CD14-positive monocyte (primary cell): ENCODE data around the gene PTGDS. TPM values are rescaled to one million over a fixed set of nuclear protein-coding genes. Genes with fewer than 3 reads are reported as not detected.

Experiments used
- DNase-seq, 3 donors: peaks; one replicate each; pipeline ENCODE4 v3.0.0-alpha.2; 2011 to 2022
- H2AFZ ChIP-seq: 2 replicates; pipeline ENCODE4 v1.6.0; 2012; ENCODE audit warnings: mild to moderate bottlenecking, low read depth, low read length, inconsistent platforms; ENCODE audit not compliant: insufficient read depth, poor library complexity, severe bottlenecking
- H3K27ac ChIP-seq, 2 donors: 1 replicate in 1 of 2; 2 replicates in 1 of 2; pipeline ENCODE4 v1.5.1; 2012 to 2013; ENCODE audit warnings: low read length in 2 of 2, control low read depth in 1 of 2, inconsistent platforms in 1 of 2, low read depth in 1 of 2, mild to moderate bottlenecking in 1 of 2
- H3K27me3 ChIP-seq, 2 donors: one replicate each; pipeline versions ENCODE4 v1.6.0 to v1.6.1; 2011 to 2013; ENCODE audit warnings: low read length in 2 of 2; ENCODE audit not compliant: control insufficient read depth in 2 of 2, insufficient read depth in 2 of 2
- H3K36me3 ChIP-seq, 2 donors: replicated peaks in 1 of 2; 1 replicate in 1 of 2; 2 replicates in 1 of 2; pipeline versions ENCODE4 v1.5.1 to v1.6.1; 2012 to 2013; ENCODE audit warnings: low read length in 2 of 2, control low read depth in 1 of 2, inconsistent platforms in 1 of 2, mild to moderate bottlenecking in 1 of 2; ENCODE audit not compliant: insufficient read depth in 2 of 2, control insufficient read depth in 1 of 2
- H3K4me1 ChIP-seq, 2 donors: 1 replicate in 1 of 2; 2 replicates in 1 of 2; pipeline versions ENCODE4 v1.5.1 to v1.6.1; 2012 to 2013; ENCODE audit warnings: low read length in 2 of 2, control low read depth in 1 of 2, inconsistent platforms in 1 of 2, mild to moderate bottlenecking in 1 of 2, moderate library complexity in 1 of 2; ENCODE audit not compliant: insufficient read depth in 2 of 2, control insufficient read depth in 1 of 2
- H3K4me2 ChIP-seq: replicated peaks from 2 replicates; pipeline ENCODE3; 2012; ENCODE audit warnings: low read length, moderate library complexity, mild to moderate bottlenecking; ENCODE audit not compliant: poor library complexity, severe bottlenecking; ENCODE audit errors: extremely low read depth
- H3K4me3 ChIP-seq, 3 experiments: fragments of 200-600 bp in 1 of 3; sonication (generic) in 1 of 3; replicated peaks in 1 of 3; 1 replicate in 2 of 3; 2 replicates in 1 of 3; pipeline ENCODE4 v1.5.1; 2011 to 2013; ENCODE audit warnings: low read length in 3 of 3, mild to moderate bottlenecking in 3 of 3, control low read depth in 2 of 3, low read depth in 2 of 3, inconsistent platforms in 1 of 3, moderate library complexity in 1 of 3
- H3K79me2 ChIP-seq: 2 replicates; pipeline ENCODE4 v1.6.0; 2012; ENCODE audit warnings: mild to moderate bottlenecking, control low read depth, inconsistent platforms, low read length, moderate library complexity; ENCODE audit not compliant: insufficient read depth
- H3K9ac ChIP-seq: 2 replicates; pipeline ENCODE4 v1.6.0; 2017; ENCODE audit warnings: low read length, mild to moderate bottlenecking; ENCODE audit not compliant: insufficient read depth, poor library complexity, severe bottlenecking
- H3K9me3 ChIP-seq, 2 donors: replicated peaks in 1 of 2; 1 replicate in 1 of 2; 2 replicates in 1 of 2; pipeline versions ENCODE4 v1.5.1 to v1.6.1; 2012 to 2013; ENCODE audit warnings: low read length in 2 of 2, control low read depth in 1 of 2; ENCODE audit not compliant: control insufficient read depth in 1 of 2, insufficient read depth in 1 of 2
- H4K20me1 ChIP-seq: 2 replicates; pipeline ENCODE4 v1.6.0; 2012; ENCODE audit warnings: mild to moderate bottlenecking, low read length, control low read depth, moderate library complexity; ENCODE audit not compliant: insufficient read depth
- H3K27ac Mint-ChIP-seq, 7 donors: one replicate each; pipeline ENCODE4 v1.8.0; 2020; ENCODE audit warnings: mild to moderate bottlenecking in 7 of 7, mixed read lengths in 7 of 7, moderate library complexity in 6 of 7, inconsistent platforms in 2 of 7
- H3K27me3 Mint-ChIP-seq, 3 donors: one replicate each; pipeline ENCODE4 v1.8.0; 2021 to 2022; ENCODE audit warnings: low read depth in 3 of 3, mild to moderate bottlenecking in 3 of 3, mixed read lengths in 3 of 3, moderate library complexity in 3 of 3, inconsistent platforms in 1 of 3
- H3K36me3 Mint-ChIP-seq, 2 donors: one replicate each; pipeline ENCODE4 v1.8.0; 2020; ENCODE audit warnings: mixed read lengths in 2 of 2, inconsistent platforms in 1 of 2, mild to moderate bottlenecking in 1 of 2
- H3K4me1 Mint-ChIP-seq: one replicate; pipeline ENCODE4 v1.8.0; 2020; ENCODE audit warnings: mild to moderate bottlenecking, mixed read lengths
- H3K4me3 Mint-ChIP-seq, 2 donors: one replicate each; pipeline ENCODE4 v1.8.0; 2020; ENCODE audit warnings: mild to moderate bottlenecking in 2 of 2, mixed read lengths in 2 of 2, moderate library complexity in 1 of 2
- H3K9me3 Mint-ChIP-seq, 7 donors: one replicate each; pipeline ENCODE4 v1.8.0; 2020 to 2022; ENCODE audit warnings: mixed read lengths in 7 of 7, mild to moderate bottlenecking in 6 of 7, moderate library complexity in 6 of 7, inconsistent platforms in 2 of 7
- CTCF ChIP-seq: fragments of 200-600 bp; IDR thresholded peaks from one replicate; pipeline ENCODE4 v1.8.0; 2022; ENCODE audit warnings: antibody characterized with exemption, mild to moderate bottlenecking
- WGBS: methylation state at CpG from one replicate; pipeline ENCODE4 v1.1.5; 2013; ENCODE audit warnings: missing lambda C conversion rate; ENCODE audit not compliant: insufficient coverage; 5-methylcytosine and 5-hydroxymethylcytosine counted together
- intact Hi-C, 2 donors: fragments of 100-400 bp; cut with micrococcal nuclease; formaldehyde crosslinking; loops; one replicate each; pipeline versions ENCODE4 v1.15.0 to v1.15.1; 2023
- polyA plus RNA-seq, 3 donors: library from polyadenylated mRNA; depleted of rRNA in 1 of 3; unstranded in 2 of 3; stranded (reverse) in 1 of 3; fragments of 300-500 nt in 2 of 3; fragments of >200 nt in 1 of 3; fragmentation: Illumina TruSeq in 2 of 3; gene quantifications; 1 replicate in 2 of 3; 2 replicates in 1 of 3; pipeline ENCODE4 v1.2.3, GENCODE V29; 2012 to 2021

The PTGDS gene
- polyA plus RNA-seq, 3 donors, result 0.34 to 1.5 TPM; not detected in 1

GRCh38 chr9:136950656-136951276 is 26.5 kb upstream of the PTGDS start:
- peak overlapping the region in 1 of 2 donors; percentile 84 for H3K27ac ChIP-seq
- peaks cover 0 to 8% (median 0%) of the 10 kb centered on the region in 3 donors for H3K27me3 Mint-ChIP-seq
- H3K4me1 ChIP-seq, result peaks cover 13 to 20% of the 10 kb centered on the region in 2 donors
- H3K9me3 ChIP-seq, result no peaks in the 10 kb centered on the region
- H3K27me3 ChIP-seq, result no peaks in the 10 kb centered on the region
- peak overlapping the region; percentile 76 for H3K9ac ChIP-seq
- intact Hi-C loops, result loop anchor here in 1 of 2 donors (5.0 kb wide), 1 partner anchor 103 kb away; the partner anchor contains the start of gene PHPT1
- peaks cover 9% of the 10 kb centered on the region for H3K4me1 Mint-ChIP-seq
- H3K36me3 Mint-ChIP-seq, result no peaks in the 10 kb centered on the region
- H3K79me2 ChIP-seq, result no peaks in the 10 kb centered on the region
- no peak for DNase-seq
- peak overlapping the region; percentile 79 to 90 for H3K4me3 Mint-ChIP-seq
- peak overlapping the region in 2 of 3 experiments; percentile 75 to 83 for H3K4me3 ChIP-seq
- H4K20me1 ChIP-seq, result no peaks in the 10 kb centered on the region
- H3K9me3 Mint-ChIP-seq, result no peaks in the 10 kb centered on the region
- peak overlapping the region; percentile 85 for H3K4me2 ChIP-seq
- H3K27ac Mint-ChIP-seq, result no peak overlapping the region
- peak overlapping the region; percentile 100 for H2AFZ ChIP-seq
- TF ChIP-seq CTCF, result no peak
- 62% methylated on average over 6 of the region's 9 CpGs for WGBS
- no peaks in the 10 kb centered on the region for H3K36me3 ChIP-seq

GRCh38 chr9:136951541-136952320 is 25.6 kb upstream of the PTGDS start, which contains the start of gene LCN12:
Gene LCN12 (plus strand): TSS chr9:136952273. CDS start chr9:136952328, 55 bp downstream.
- H3K9me3 ChIP-seq, result no peaks in the 10 kb centered on the region
- peaks cover 13 to 20% of the 10 kb centered on the region in 2 donors for H3K4me1 ChIP-seq
- no peaks in the 10 kb centered on the region for H3K27me3 ChIP-seq
- WGBS, result 92% methylated on average over 12 of the region's 14 CpGs
- H3K27me3 Mint-ChIP-seq, result peaks cover 0 to 7% (median 0%) of the 10 kb centered on the region in 3 donors
- H3K4me1 Mint-ChIP-seq, result peaks cover 9% of the 10 kb centered on the region
- intact Hi-C loops, result loop anchor here in 1 of 2 donors (5.0 kb wide), 1 partner anchor 104 kb away; the partner anchor contains the start of gene PHPT1
- no peaks in the 10 kb centered on the region for H3K79me2 ChIP-seq
- no peak for TF ChIP-seq CTCF
- no peak within 1 kb of the TSS for H3K4me3 ChIP-seq
- no peaks in the 10 kb centered on the region for H3K36me3 Mint-ChIP-seq
- H3K27ac ChIP-seq, result no peak within 1 kb of the TSS
- H4K20me1 ChIP-seq, result no peaks in the 10 kb centered on the region
- peaks cover 0 to 4% (median 2%) of the 10 kb centered on the region in 7 donors for H3K9me3 Mint-ChIP-seq
- H3K4me3 Mint-ChIP-seq, result no peak within 1 kb of the TSS
- no peak within 1 kb of the TSS for H3K4me2 ChIP-seq
- H2AFZ ChIP-seq, result peak within 1 kb of the TSS; percentile 100
- H3K36me3 ChIP-seq, result no peaks in the 10 kb centered on the region
- no peak for DNase-seq
- H3K9ac ChIP-seq, result no peak within 1 kb of the TSS
- H3K27ac Mint-ChIP-seq, result no peak within 1 kb of the TSS
